WTC11 (cell line): Measurements from ENCODE around the gene ESR2. TPM values are rescaled to one million over a fixed set of nuclear protein-coding genes. Genes with fewer than 3 reads are reported as not detected.

Experiments used
- ATAC-seq: fragments of 200-7000 bp; cut with Tn5 transposase; 2 replicates; pipeline ENCODE4 v1.10.0; 2021; ENCODE audit warnings: mild to moderate bottlenecking, moderate library complexity
- CTCF ChIA-PET: fragments of 300-600 bp; sonication (Branson Sonifier 250); formaldehyde crosslinking; loops from one replicate; lab custom pipeline; 2021; ENCODE audit warnings: antibody characterized with exemption; lab: Charles Lee
- POLR2A ChIA-PET: fragments of 350-600 bp; sonication (Branson Sonifier 250); formaldehyde crosslinking; loops from one replicate; lab custom pipeline; 2021; ENCODE audit warnings: antibody characterized with exemption; lab: Charles Lee
- DNase-seq: peaks from one replicate; pipeline ENCODE4 v3.0.0; 2021; ENCODE audit warnings: low spot score
- H3K27ac Mint-ChIP-seq: 2 replicates; pipeline ENCODE4 v1.8.0; 2021; ENCODE audit warnings: mixed read lengths
- H3K27me3 Mint-ChIP-seq: 2 replicates; pipeline ENCODE4 v1.8.0; 2021; ENCODE audit warnings: low read depth, mild to moderate bottlenecking, moderate library complexity, mixed read lengths
- H3K36me3 Mint-ChIP-seq: 2 replicates; pipeline ENCODE4 v1.8.0; 2021; ENCODE audit warnings: mixed read lengths
- H3K4me1 Mint-ChIP-seq: 2 replicates; pipeline ENCODE4 v1.8.0; 2022; ENCODE audit warnings: mixed read lengths
- H3K4me3 Mint-ChIP-seq: 2 replicates; pipeline ENCODE4 v1.8.0; 2021; ENCODE audit warnings: mild to moderate bottlenecking, moderate library complexity, mixed read lengths
- H3K9me3 Mint-ChIP-seq: 2 replicates; pipeline ENCODE4 v1.8.0; 2021; ENCODE audit warnings: mixed read lengths
- EMX1 ChIP-seq: fragments of 250-450 bp; sonication (Bioruptor Pico); IDR thresholded peaks from 2 replicates; pipeline ENCODE4 v1.8.0; 2021; ENCODE audit warnings: mild to moderate bottlenecking
- ETV6 ChIP-seq: sonication (generic); formaldehyde crosslinking; IDR thresholded peaks from 2 replicates; pipeline ENCODE4 v1.8.1; 2022; ENCODE audit warnings: mild to moderate bottlenecking, missing genetic modification reagents
- GABPB1 ChIP-seq: sonication (generic); formaldehyde crosslinking; IDR thresholded peaks from 2 replicates; pipeline ENCODE4 v1.8.1; 2023; ENCODE audit warnings: mild to moderate bottlenecking, missing genetic modification reagents
- GRHL2 ChIP-seq: fragments of 250-450 bp; sonication (Bioruptor Pico); IDR thresholded peaks from 2 replicates; pipeline ENCODE4 v1.8.0; 2022; ENCODE audit warnings: mild to moderate bottlenecking, moderate library complexity; ENCODE audit not compliant: insufficient replicate concordance, severe bottlenecking
- GTF2I ChIP-seq: fragments of 250-450 bp; sonication (Bioruptor Pico); conservative IDR thresholded peaks from 2 replicates; pipeline ENCODE4 v1.4.0; 2021; ENCODE audit warnings: mild to moderate bottlenecking
- JUN ChIP-seq: sonication (generic); formaldehyde crosslinking; IDR thresholded peaks from 2 replicates; pipeline ENCODE4 v1.8.0; 2023; ENCODE audit warnings: mild to moderate bottlenecking, missing genetic modification reagents
- NFE2L1 ChIP-seq: sonication (generic); formaldehyde crosslinking; IDR thresholded peaks from 2 replicates; pipeline ENCODE4 v1.8.1; 2023; ENCODE audit warnings: missing genetic modification reagents
- OVOL2 ChIP-seq: fragments of 250-450 bp; sonication (Bioruptor Pico); IDR thresholded peaks from 2 replicates; pipeline ENCODE4 v1.9.0; 2021; ENCODE audit warnings: mild to moderate bottlenecking, borderline replicate concordance
- RORB ChIP-seq: fragments of 250-450 bp; sonication (Bioruptor Pico); IDR thresholded peaks from 2 replicates; pipeline ENCODE4 v1.9.0; 2021; ENCODE audit warnings: mild to moderate bottlenecking
- SMAD4 ChIP-seq: sonication (generic); formaldehyde crosslinking; IDR thresholded peaks from 2 replicates; pipeline ENCODE4 v1.8.0; 2022; ENCODE audit warnings: mild to moderate bottlenecking, missing genetic modification reagents
- TEAD1 ChIP-seq: sonication (generic); formaldehyde crosslinking; IDR thresholded peaks from 2 replicates; pipeline ENCODE4 v1.8.0; 2022; ENCODE audit warnings: mild to moderate bottlenecking, missing genetic modification reagents
- ZBTB21 ChIP-seq: sonication (generic); formaldehyde crosslinking; IDR thresholded peaks from 2 replicates; pipeline ENCODE4 v1.8.1; 2023; ENCODE audit warnings: mild to moderate bottlenecking, missing genetic modification reagents, borderline replicate concordance
- total RNA-seq: library from RNA; stranded (reverse); gene quantifications from 3 replicates; pipeline ENCODE4 v1.2.3, GENCODE V29; 2021
- TF ChIP-seq, protein P1 (sequence below): sonication (generic); formaldehyde crosslinking; IDR thresholded peaks from 2 replicates; pipeline ENCODE4 v1.8.0; 2022; ENCODE audit warnings: mild to moderate bottlenecking, missing genetic modification reagents
- TF ChIP-seq, protein P2 (sequence below): sonication (generic); formaldehyde crosslinking; conservative IDR thresholded peaks from 2 replicates; pipeline ENCODE4 v1.8.1; 2023; ENCODE audit warnings: mild to moderate bottlenecking, low read depth, missing genetic modification reagents, moderate library complexity
- TF ChIP-seq, protein P3 (sequence below): sonication (generic); formaldehyde crosslinking; IDR thresholded peaks from 2 replicates; pipeline ENCODE4 v1.8.1; 2022; ENCODE audit warnings: low read depth, missing genetic modification reagents, borderline replicate concordance
- TF ChIP-seq, protein P4 (sequence below): sonication (generic); formaldehyde crosslinking; IDR thresholded peaks from 2 replicates; pipeline ENCODE4 v1.8.1; 2023; ENCODE audit warnings: mild to moderate bottlenecking, moderate library complexity, missing genetic modification reagents
- TF ChIP-seq, protein P5 (sequence below): fragments of 250-450 bp; sonication (Bioruptor Pico); IDR thresholded peaks from 2 replicates; pipeline ENCODE4 v1.8.0; 2021; ENCODE audit warnings: mild to moderate bottlenecking
- TF ChIP-seq, protein P6 (sequence below): sonication (generic); formaldehyde crosslinking; IDR thresholded peaks from 2 replicates; pipeline ENCODE4 v1.8.1; 2023; ENCODE audit warnings: mild to moderate bottlenecking, missing genetic modification reagents, borderline replicate concordance

ESR2 gene
- total RNA-seq, 1 experiment from 2014 or later, result 0.50 TPM

DNA sequence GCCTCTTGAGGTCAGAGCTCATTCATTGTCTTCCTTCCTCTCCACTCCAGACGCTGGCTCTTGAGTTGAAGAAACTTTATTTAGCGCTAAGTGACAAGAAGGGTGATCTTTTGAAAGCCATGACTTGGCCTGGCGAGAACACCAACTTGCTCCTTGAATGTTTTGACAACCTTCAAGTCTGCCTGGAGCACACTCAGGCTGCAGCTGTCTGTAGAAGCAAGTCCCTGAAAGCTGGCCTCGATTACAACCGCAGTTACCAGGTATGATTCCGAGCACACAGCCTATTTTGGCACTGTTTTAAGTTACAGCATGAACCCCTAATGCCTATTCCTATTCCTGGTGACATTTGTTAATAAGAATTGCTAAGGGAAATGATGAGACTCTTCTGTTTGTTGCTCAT, 167.6 kb downstream of the ESR2 start (continued):
- TF ChIP-seq, protein P1, sequence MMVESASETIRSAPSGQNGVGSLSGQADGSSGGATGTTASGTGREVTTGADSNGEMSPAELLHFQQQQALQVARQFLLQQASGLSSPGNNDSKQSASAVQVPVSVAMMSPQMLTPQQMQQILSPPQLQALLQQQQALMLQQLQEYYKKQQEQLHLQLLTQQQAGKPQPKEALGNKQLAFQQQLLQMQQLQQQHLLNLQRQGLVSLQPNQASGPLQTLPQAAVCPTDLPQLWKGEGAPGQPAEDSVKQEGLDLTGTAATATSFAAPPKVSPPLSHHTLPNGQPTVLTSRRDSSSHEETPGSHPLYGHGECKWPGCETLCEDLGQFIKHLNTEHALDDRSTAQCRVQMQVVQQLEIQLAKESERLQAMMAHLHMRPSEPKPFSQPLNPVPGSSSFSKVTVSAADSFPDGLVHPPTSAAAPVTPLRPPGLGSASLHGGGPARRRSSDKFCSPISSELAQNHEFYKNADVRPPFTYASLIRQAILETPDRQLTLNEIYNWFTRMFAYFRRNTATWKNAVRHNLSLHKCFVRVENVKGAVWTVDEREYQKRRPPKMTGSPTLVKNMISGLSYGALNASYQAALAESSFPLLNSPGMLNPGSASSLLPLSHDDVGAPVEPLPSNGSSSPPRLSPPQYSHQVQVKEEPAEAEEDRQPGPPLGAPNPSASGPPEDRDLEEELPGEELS (CRISPR knock-in tag), result no peak
- TF ChIP-seq OVOL2 (CRISPR knock-in tag), result no peak

DNA sequence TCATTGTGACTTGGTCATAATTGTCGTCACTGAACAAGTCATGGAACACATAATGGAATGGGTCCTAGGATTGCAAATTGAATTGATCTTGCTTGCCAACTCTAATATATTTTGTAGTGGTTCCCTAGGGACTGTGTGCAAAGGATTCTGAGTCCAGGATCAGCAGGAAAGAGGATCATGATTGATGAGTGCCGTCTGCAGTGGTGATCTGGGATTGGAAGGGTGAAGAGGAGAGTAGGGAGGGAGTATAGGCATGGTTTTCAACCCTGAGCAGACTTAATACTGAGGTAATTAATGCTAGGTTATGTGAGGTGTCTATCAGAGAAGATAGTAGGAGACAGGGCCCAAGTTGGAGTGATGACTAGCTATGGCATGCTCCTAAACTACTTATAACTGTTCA, 168.9 kb downstream of the ESR2 start:
- CTCF ChIA-PET, result no interaction called here

DNA sequence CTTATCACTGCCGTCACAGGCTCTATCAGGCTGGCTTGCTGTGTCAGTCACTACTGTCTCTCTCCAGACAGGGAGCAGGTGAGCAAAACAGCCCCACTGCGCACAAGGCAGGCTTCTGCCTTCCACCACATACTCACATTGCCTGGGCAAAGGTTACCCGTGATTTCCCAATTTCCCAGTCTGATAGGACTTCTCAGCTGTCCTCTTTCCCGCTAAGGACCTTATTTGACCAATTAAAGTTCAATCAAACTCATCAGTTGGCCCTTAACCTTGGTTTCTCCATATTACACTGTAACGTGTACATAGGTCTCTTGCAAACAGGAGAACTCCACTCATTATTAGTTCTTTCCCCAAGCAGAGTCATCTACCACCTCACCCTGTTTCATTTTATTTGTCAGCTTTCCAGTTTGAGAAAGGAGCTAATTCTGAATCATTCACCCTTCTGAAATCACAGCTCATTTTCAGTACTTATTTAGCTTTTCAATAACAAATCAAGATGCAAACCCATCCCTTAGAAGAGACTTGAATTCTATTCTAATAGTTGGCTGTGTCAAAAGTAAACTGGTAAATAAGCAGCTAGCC, 170.8 kb downstream of the ESR2 start:
- ATAC-seq (no peak), DNase-seq (no peak)
- ChIA-PET POLR2A (no interaction called here), CTCF (no interaction called here)
- Mint-ChIP-seq H3K27me3 (no peaks in the 10 kb centered on the region), H3K9me3 (no peaks in the 10 kb centered on the region), H3K4me3 (no peak overlapping the region)
- TF ChIP-seq ZBTB21 (CRISPR knock-in tag) (no peak), NFE2L1 (CRISPR knock-in tag) (no peak), GRHL2 (CRISPR knock-in tag) (no peak), GTF2I (CRISPR knock-in tag) (no peak), ETV6 (no peak), TEAD1 (no peak), RORB (no peak), EMX1 (no peak), GABPB1 (CRISPR knock-in tag) (no peak), JUN (CRISPR knock-in tag) (no peak), SMAD4 (CRISPR knock-in tag) (no peak)
- TF ChIP-seq, protein P2, sequence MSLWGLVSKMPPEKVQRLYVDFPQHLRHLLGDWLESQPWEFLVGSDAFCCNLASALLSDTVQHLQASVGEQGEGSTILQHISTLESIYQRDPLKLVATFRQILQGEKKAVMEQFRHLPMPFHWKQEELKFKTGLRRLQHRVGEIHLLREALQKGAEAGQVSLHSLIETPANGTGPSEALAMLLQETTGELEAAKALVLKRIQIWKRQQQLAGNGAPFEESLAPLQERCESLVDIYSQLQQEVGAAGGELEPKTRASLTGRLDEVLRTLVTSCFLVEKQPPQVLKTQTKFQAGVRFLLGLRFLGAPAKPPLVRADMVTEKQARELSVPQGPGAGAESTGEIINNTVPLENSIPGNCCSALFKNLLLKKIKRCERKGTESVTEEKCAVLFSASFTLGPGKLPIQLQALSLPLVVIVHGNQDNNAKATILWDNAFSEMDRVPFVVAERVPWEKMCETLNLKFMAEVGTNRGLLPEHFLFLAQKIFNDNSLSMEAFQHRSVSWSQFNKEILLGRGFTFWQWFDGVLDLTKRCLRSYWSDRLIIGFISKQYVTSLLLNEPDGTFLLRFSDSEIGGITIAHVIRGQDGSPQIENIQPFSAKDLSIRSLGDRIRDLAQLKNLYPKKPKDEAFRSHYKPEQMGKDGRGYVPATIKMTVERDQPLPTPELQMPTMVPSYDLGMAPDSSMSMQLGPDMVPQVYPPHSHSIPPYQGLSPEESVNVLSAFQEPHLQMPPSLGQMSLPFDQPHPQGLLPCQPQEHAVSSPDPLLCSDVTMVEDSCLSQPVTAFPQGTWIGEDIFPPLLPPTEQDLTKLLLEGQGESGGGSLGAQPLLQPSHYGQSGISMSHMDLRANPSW (CRISPR knock-in tag), result no peak
- TF ChIP-seq, protein P3, sequence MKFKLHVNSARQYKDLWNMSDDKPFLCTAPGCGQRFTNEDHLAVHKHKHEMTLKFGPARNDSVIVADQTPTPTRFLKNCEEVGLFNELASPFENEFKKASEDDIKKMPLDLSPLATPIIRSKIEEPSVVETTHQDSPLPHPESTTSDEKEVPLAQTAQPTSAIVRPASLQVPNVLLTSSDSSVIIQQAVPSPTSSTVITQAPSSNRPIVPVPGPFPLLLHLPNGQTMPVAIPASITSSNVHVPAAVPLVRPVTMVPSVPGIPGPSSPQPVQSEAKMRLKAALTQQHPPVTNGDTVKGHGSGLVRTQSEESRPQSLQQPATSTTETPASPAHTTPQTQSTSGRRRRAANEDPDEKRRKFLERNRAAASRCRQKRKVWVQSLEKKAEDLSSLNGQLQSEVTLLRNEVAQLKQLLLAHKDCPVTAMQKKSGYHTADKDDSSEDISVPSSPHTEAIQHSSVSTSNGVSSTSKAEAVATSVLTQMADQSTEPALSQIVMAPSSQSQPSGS (CRISPR knock-in tag), result no peak
- TF ChIP-seq, protein P4, sequence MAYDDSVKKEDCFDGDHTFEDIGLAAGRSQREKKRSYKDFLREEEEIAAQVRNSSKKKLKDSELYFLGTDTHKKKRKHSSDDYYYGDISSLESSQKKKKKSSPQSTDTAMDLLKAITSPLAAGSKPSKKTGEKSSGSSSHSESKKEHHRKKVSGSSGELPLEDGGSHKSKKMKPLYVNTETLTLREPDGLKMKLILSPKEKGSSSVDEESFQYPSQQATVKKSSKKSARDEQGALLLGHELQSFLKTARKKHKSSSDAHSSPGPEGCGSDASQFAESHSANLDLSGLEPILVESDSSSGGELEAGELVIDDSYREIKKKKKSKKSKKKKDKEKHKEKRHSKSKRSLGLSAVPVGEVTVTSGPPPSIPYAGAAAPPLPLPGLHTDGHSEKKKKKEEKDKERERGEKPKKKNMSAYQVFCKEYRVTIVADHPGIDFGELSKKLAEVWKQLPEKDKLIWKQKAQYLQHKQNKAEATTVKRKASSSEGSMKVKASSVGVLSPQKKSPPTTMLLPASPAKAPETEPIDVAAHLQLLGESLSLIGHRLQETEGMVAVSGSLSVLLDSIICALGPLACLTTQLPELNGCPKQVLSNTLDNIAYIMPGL (CRISPR knock-in tag), result no peak
- TF ChIP-seq, protein P5, sequence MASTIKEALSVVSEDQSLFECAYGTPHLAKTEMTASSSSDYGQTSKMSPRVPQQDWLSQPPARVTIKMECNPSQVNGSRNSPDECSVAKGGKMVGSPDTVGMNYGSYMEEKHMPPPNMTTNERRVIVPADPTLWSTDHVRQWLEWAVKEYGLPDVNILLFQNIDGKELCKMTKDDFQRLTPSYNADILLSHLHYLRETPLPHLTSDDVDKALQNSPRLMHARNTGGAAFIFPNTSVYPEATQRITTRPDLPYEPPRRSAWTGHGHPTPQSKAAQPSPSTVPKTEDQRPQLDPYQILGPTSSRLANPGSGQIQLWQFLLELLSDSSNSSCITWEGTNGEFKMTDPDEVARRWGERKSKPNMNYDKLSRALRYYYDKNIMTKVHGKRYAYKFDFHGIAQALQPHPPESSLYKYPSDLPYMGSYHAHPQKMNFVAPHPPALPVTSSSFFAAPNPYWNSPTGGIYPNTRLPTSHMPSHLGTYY, result no peak
- TF ChIP-seq, all 79 proteins: peak for 0
- Mint-ChIP-seq H3K27ac (peak overlapping the region; percentile 57; the same call in 1 of the 2 replicates), H3K4me1 (no peaks in the 10 kb centered on the region), H3K36me3 (peaks cover 40% of the 10 kb centered on the region)

More for the DNA sequence above, 168.9 kb downstream of the ESR2 start:
- peak overlapping the region; percentile 1; the same call in 1 of the 2 replicates for H3K27ac Mint-ChIP-seq
- POLR2A ChIA-PET, result no interaction called here
- peaks cover 43% of the 10 kb centered on the region for H3K36me3 Mint-ChIP-seq
- H3K4me3 Mint-ChIP-seq, result no peak overlapping the region
- DNase-seq, result no peak
- no peaks in the 10 kb centered on the region for H3K4me1 Mint-ChIP-seq
- TF ChIP-seq, protein P6, sequence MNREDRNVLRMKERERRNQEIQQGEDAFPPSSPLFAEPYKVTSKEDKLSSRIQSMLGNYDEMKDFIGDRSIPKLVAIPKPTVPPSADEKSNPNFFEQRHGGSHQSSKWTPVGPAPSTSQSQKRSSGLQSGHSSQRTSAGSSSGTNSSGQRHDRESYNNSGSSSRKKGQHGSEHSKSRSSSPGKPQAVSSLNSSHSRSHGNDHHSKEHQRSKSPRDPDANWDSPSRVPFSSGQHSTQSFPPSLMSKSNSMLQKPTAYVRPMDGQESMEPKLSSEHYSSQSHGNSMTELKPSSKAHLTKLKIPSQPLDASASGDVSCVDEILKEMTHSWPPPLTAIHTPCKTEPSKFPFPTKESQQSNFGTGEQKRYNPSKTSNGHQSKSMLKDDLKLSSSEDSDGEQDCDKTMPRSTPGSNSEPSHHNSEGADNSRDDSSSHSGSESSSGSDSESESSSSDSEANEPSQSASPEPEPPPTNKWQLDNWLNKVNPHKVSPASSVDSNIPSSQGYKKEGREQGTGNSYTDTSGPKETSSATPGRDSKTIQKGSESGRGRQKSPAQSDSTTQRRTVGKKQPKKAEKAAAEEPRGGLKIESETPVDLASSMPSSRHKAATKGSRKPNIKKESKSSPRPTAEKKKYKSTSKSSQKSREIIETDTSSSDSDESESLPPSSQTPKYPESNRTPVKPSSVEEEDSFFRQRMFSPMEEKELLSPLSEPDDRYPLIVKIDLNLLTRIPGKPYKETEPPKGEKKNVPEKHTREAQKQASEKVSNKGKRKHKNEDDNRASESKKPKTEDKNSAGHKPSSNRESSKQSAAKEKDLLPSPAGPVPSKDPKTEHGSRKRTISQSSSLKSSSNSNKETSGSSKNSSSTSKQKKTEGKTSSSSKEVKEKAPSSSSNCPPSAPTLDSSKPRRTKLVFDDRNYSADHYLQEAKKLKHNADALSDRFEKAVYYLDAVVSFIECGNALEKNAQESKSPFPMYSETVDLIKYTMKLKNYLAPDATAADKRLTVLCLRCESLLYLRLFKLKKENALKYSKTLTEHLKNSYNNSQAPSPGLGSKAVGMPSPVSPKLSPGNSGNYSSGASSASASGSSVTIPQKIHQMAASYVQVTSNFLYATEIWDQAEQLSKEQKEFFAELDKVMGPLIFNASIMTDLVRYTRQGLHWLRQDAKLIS, result no peak
- no peaks in the 10 kb centered on the region for H3K27me3 Mint-ChIP-seq
- no peaks in the 10 kb centered on the region for H3K9me3 Mint-ChIP-seq
- no peak for ATAC-seq
